ENCODE data around the gene AMBRA1.

- TF ChIP-seq EZH2 (IDR thresholded peaks at IDR 0.05; ENCODE audit: borderline replicate concordance, low read depth, low read length, severe bottlenecking), result no peak
- no peak for TF ChIP-seq CTCF (IDR thresholded peaks at IDR 0.05; ENCODE audit: extremely low read depth in 1 of 2, insufficient read depth in 1 of 2, low read depth in 1 of 2, low read length in 2 of 2)
- no peak for TF ChIP-seq POLR2AphosphoS5 (IDR thresholded peaks at IDR 0.05; ENCODE audit: insufficient read depth, low read depth, low read length)
- TF ChIP-seq POLR2A (IDR thresholded peaks at IDR 0.05; ENCODE audit: low read depth, low read length), result no peak
- TF ChIP-seq MAX (IDR thresholded peaks at IDR 0.05; ENCODE audit: insufficient read depth, insufficient read length), result no peak
Measured at GRCh38 chr11:46612326-46612725, 18.5 kb upstream of the AMBRA1 start.
